NCI-H1930 (cell line): ENCODE results near the gene PLCL2.

Source experiments
- DNase-seq, 2 experiments: peaks; one replicate each; lab custom pipeline; 2025; lab: John Stamatoyannopoulos, UW

Gene PLCL2

GRCh38 chr3:16884748-16885592 is at the start of gene PLCL2:
Gene PLCL2 (plus strand): TSS chr3:16884955. CDS start chr3:16885040, 85 bp downstream.
- DNase-seq: no peak

- no peak for DNase-seq
Measured at GRCh38 chr3:16836505-16837237, 48.1 kb upstream of the PLCL2 start.

GRCh38 chr3:16837602-16838001 is 47.2 kb upstream of the PLCL2 start:
- no peak for DNase-seq

GRCh38 chr3:16838561-16838960 is 46.2 kb upstream of the PLCL2 start:
- no peak for DNase-seq

GRCh38 chr3:16839271-16840100 is 45.3 kb upstream of the PLCL2 start:
- no peak for DNase-seq

- no peak for DNase-seq
Measured at GRCh38 chr3:16840101-16840424, 44.7 kb upstream of the PLCL2 start.

GRCh38 chr3:16841041-16841753 is 43.6 kb upstream of the PLCL2 start:
- no peak for DNase-seq

- no peak for DNase-seq
Measured at GRCh38 chr3:16841904-16842271, 42.9 kb upstream of the PLCL2 start.

GRCh38 chr3:16842272-16843270 is 42.2 kb upstream of the PLCL2 start:
- no peak for DNase-seq

- DNase-seq: no peak
Measured at GRCh38 chr3:16844222-16844621, 40.5 kb upstream of the PLCL2 start.

- DNase-seq: no peak
Measured at GRCh38 chr3:16844791-16845190, 40.0 kb upstream of the PLCL2 start.

- no peak for DNase-seq
Measured at GRCh38 chr3:16846373-16847080, 38.2 kb upstream of the PLCL2 start.

GRCh38 chr3:16848007-16848406 is 36.7 kb upstream of the PLCL2 start:
- no peak for DNase-seq

GRCh38 chr3:16849229-16849628 is 35.5 kb upstream of the PLCL2 start:
- no peak for DNase-seq

GRCh38 chr3:16849795-16850194 is 35.0 kb upstream of the PLCL2 start:
- no peak for DNase-seq

GRCh38 chr3:16855497-16855896 is 29.3 kb upstream of the PLCL2 start:
- no peak for DNase-seq

GRCh38 chr3:16860234-16860633 is 24.5 kb upstream of the PLCL2 start:
- DNase-seq: peak in 1 of 2 experiments; percentile 22

GRCh38 chr3:16861432-16861831 is 23.3 kb upstream of the PLCL2 start:
- no peak for DNase-seq

- DNase-seq: no peak
Measured at GRCh38 chr3:16864610-16865313, 20.0 kb upstream of the PLCL2 start.
